ENCODE data around the gene PLCG2. TPM values are rescaled to one million over a fixed set of nuclear protein-coding genes. Genes with fewer than 3 reads are reported as not detected.

The PLCG2 gene
- polyA plus RNA-seq, 2 of the 4 experiments (the other 2 are of a cell fraction): 2.8 to 6.0 TPM

GRCh38 chr16:81891736-81892364 is 112.8 kb downstream of the PLCG2 start:
- WGBS (ENCODE audit: missing lambda C conversion rate): 59% methylated on average over 6 of the region's 6 CpGs
- ChIA-PET CTCF (interaction anchor here (0.7 to 5.2 kb wide), 7 partner anchors 10 to 339 kb away, joined by 3 to 27 read pairs (median 7); partner anchors contain the start of gene PLCG2), POLR2A (no interaction called here)
- peaks cover 8% of the 10 kb centered on the region; the same call in 1 of the 3 replicates for H3K4me1 ChIP-seq
- H3K4me3 ChIP-seq: no peak overlapping the region
- no peak for FAIRE-seq
- no peak for ATAC-seq
- H3K4me2 ChIP-seq: no peak overlapping the region
- TF ChIP-seq JUN (IDR thresholded peaks at IDR 0.05): no peak
- no peak for TF ChIP-seq FOSB (CRISPR knock-in tag; IDR thresholded peaks at IDR 0.05)
- no peak for TF ChIP-seq FOXS1 (CRISPR knock-in tag; IDR thresholded peaks at IDR 0.05)
- no peak for TF ChIP-seq CHD2 (IDR thresholded peaks at IDR 0.05; ENCODE audit: low read length, partially characterized antibody)
- no peak for TF ChIP-seq ZNF302 (CRISPR knock-in tag; IDR thresholded peaks at IDR 0.05)
- TF ChIP-seq CEBPB (IDR thresholded peaks at IDR 0.05): no peak
- no peak for TF ChIP-seq HES2 (IDR thresholded peaks at IDR 0.05)
- TF ChIP-seq BCL3 (IDR thresholded peaks at IDR 0.05): no peak
- no peak for TF ChIP-seq HOXA7 (CRISPR knock-in tag; IDR thresholded peaks at IDR 0.05)
- TF ChIP-seq PBX3 (IDR thresholded peaks at IDR 0.05): no peak
- TF ChIP-seq RNF2 (IDR thresholded peaks at IDR 0.05; ENCODE audit: borderline replicate concordance, low read depth): no peak
- no peak for TF ChIP-seq JUNB (IDR thresholded peaks at IDR 0.05)
- no peak for TF ChIP-seq ZSCAN20 (CRISPR knock-in tag; IDR thresholded peaks at IDR 0.05)
- no peak for TF ChIP-seq POLR2AphosphoS2 (conservative IDR thresholded peaks at IDR 0.05; ENCODE audit: low read length)
- no peaks in the 10 kb centered on the region for H3K9me3 ChIP-seq
- H3K27ac ChIP-seq: no peak overlapping the region
- no peak for DNase-seq (ENCODE audit: low read depth in 1 of 2, low spot score in 1 of 2)

GRCh38 chr16:81894592-81894991 is 115.5 kb downstream of the PLCG2 start:
- Histone ChIP-seq H3K4me2 (no peak overlapping the region), H3K27ac (no peak overlapping the region), H3K4me3 (no peak overlapping the region), H3K9me3 (no peaks in the 10 kb centered on the region), H3K4me1 (no peaks in the 10 kb centered on the region)
- CTCF ChIA-PET: interaction anchor here (0.9 to 2.5 kb wide), 11 partner anchors 8 to 335 kb away, joined by 3 to 11 read pairs (median 4); partner anchors contain the start of gene PLCG2
- DNase-seq (ENCODE audit: low read depth in 1 of 2, low spot score in 1 of 2) (no peak), FAIRE-seq (no peak), ATAC-seq (no peak)
- WGBS (ENCODE audit: missing lambda C conversion rate): 83% methylated on average over 12 of the region's 12 CpGs
- POLR2A ChIA-PET: no interaction called here
- TF ChIP-seq REST (IDR thresholded peaks at IDR 0.05) (no peak), ZFP36 (IDR thresholded peaks at IDR 0.05; ENCODE audit: borderline replicate concordance, partially characterized antibody) (no peak), CBX2 (IDR thresholded peaks at IDR 0.05; ENCODE audit: borderline replicate concordance, low read depth) (no peak), MAZ (IDR thresholded peaks at IDR 0.05; ENCODE audit: borderline replicate concordance, low read depth, low read length) (no peak), NPAS2 (CRISPR knock-in tag; IDR thresholded peaks at IDR 0.05; ENCODE audit: borderline replicate concordance) (no peak), HES2 (IDR thresholded peaks at IDR 0.05) (no peak), NFE2L2 (conservative IDR thresholded peaks at IDR 0.05; ENCODE audit: low read length) (no peak), ESRRA (IDR thresholded peaks at IDR 0.05; ENCODE audit: borderline replicate concordance, low read length) (no peak), SREBF2 (IDR thresholded peaks at IDR 0.05) (no peak), FOSL2 (IDR thresholded peaks at IDR 0.05) (no peak), FOSL2 (CRISPR knock-in tag; IDR thresholded peaks at IDR 0.05) (no peak), SMC3 (IDR thresholded peaks at IDR 0.05) (no peak), NR3C1 (IDR thresholded peaks at IDR 0.05) (no peak), KDM1A (IDR thresholded peaks at IDR 0.05; ENCODE audit: low read depth) (no peak), GATA3 (IDR thresholded peaks at IDR 0.05; ENCODE audit: borderline replicate concordance) (no peak), CTCF (IDR thresholded peaks at IDR 0.05) (no peak)
